Measurements from ENCODE around the gene ZNFX1.

- TF ChIP-seq CTCF (IDR thresholded peaks at IDR 0.05) (no peak), JUN (CRISPR knock-in tag; IDR thresholded peaks at IDR 0.05) (no peak), NR3C1 (CRISPR knock-in tag; conservative IDR thresholded peaks at IDR 0.05; ENCODE audit: low read depth) (no peak), ATF1 (CRISPR knock-in tag; IDR thresholded peaks at IDR 0.05) (no peak), ESRRA (CRISPR knock-in tag; IDR thresholded peaks at IDR 0.05; ENCODE audit: borderline replicate concordance) (no peak), MYBL2 (CRISPR knock-in tag; IDR thresholded peaks at IDR 0.05) (no peak), SP1 (CRISPR knock-in tag; conservative IDR thresholded peaks at IDR 0.05) (no peak), CBFB (CRISPR knock-in tag; IDR thresholded peaks at IDR 0.05; ENCODE audit: low read depth) (no peak)
These were observed 25.1 kb downstream of the ZNFX1 start for GRCh38 chr20:49252556-49253350.

Measured in WTC11 (cell line).